ENCODE data around the gene ANKMY1.

Gene ANKMY1

GRCh38 chr2:240604291-240604938 is 46.6 kb upstream of the ANKMY1 start:
- H3K9ac ChIP-seq, result no peak overlapping the region
- TF ChIP-seq, protein P1, sequence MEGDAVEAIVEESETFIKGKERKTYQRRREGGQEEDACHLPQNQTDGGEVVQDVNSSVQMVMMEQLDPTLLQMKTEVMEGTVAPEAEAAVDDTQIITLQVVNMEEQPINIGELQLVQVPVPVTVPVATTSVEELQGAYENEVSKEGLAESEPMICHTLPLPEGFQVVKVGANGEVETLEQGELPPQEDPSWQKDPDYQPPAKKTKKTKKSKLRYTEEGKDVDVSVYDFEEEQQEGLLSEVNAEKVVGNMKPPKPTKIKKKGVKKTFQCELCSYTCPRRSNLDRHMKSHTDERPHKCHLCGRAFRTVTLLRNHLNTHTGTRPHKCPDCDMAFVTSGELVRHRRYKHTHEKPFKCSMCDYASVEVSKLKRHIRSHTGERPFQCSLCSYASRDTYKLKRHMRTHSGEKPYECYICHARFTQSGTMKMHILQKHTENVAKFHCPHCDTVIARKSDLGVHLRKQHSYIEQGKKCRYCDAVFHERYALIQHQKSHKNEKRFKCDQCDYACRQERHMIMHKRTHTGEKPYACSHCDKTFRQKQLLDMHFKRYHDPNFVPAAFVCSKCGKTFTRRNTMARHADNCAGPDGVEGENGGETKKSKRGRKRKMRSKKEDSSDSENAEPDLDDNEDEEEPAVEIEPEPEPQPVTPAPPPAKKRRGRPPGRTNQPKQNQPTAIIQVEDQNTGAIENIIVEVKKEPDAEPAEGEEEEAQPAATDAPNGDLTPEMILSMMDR (conservative IDR thresholded peaks at IDR 0.05; ENCODE audit: low read depth, low read length), result no peak
- H3K27me3 ChIP-seq (ENCODE audit: insufficient read depth, low read depth), result no peaks in the 10 kb centered on the region
- no peak overlapping the region for H3K4me3 ChIP-seq (IDR thresholded peaks at IDR 0.05; ENCODE audit: insufficient read depth, low read depth, low read length)
- no peaks in the 10 kb centered on the region for H4K20me1 ChIP-seq (ENCODE audit: insufficient read depth)
- no peaks in the 10 kb centered on the region for H3K79me2 ChIP-seq (ENCODE audit: insufficient read depth, low read depth)
- no peak overlapping the region for H3K27ac ChIP-seq
- H3K36me3 ChIP-seq (ENCODE audit: insufficient read depth), result no peaks in the 10 kb centered on the region
- no peak overlapping the region for H2AFZ ChIP-seq (ENCODE audit: low read depth)
- no peak overlapping the region for H3K4me2 ChIP-seq
- H3K4me1 ChIP-seq (ENCODE audit: low read depth, poor library complexity, severe bottlenecking), result no peaks in the 10 kb centered on the region

DNA sequence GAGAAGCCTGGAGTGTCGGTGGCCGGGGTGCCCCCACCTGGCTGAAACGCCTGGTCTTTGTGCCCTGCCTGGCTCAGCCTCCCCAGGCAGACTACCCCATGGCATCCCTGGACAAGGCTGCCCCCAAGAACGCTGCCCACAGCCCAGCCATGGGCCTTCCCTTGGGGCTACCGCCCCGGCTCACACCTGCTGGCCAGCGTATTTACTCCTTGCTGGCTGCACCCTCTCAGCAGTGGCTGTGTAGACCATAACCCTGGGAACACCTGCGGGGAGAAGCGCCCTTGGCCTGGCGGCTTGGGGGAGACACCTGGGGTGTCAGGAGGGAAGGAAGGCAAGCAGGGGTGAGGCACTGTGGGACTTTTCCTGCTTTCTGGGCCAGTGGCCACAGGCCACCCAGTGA is 46.1 kb upstream of the ANKMY1 start:
- Histone ChIP-seq H3K9ac (no peak overlapping the region), H4K20me1 (ENCODE audit: insufficient read depth) (no peaks in the 10 kb centered on the region), H3K79me2 (ENCODE audit: insufficient read depth, low read depth) (no peaks in the 10 kb centered on the region), H3K4me1 (ENCODE audit: low read depth, poor library complexity, severe bottlenecking) (no peaks in the 10 kb centered on the region), H3K4me3 (IDR thresholded peaks at IDR 0.05; ENCODE audit: insufficient read depth, low read depth, low read length) (no peak overlapping the region), H3K27me3 (ENCODE audit: insufficient read depth, low read depth) (no peaks in the 10 kb centered on the region), H3K27ac (no peak overlapping the region), H3K4me2 (no peak overlapping the region), H3K36me3 (ENCODE audit: insufficient read depth) (no peaks in the 10 kb centered on the region), H2AFZ (ENCODE audit: low read depth) (no peak overlapping the region)
- TF ChIP-seq, protein P1 (conservative IDR thresholded peaks at IDR 0.05; ENCODE audit: low read depth, low read length), result no peak

- H2AFZ ChIP-seq (ENCODE audit: low read depth), result no peak overlapping the region
- no peak overlapping the region for H3K9ac ChIP-seq
- H4K20me1 ChIP-seq (ENCODE audit: insufficient read depth), result no peaks in the 10 kb centered on the region
- H3K36me3 ChIP-seq (ENCODE audit: insufficient read depth), result no peaks in the 10 kb centered on the region
- H3K4me3 ChIP-seq (IDR thresholded peaks at IDR 0.05; ENCODE audit: insufficient read depth, low read depth, low read length), result no peak overlapping the region
- no peak overlapping the region for H3K27ac ChIP-seq
- TF ChIP-seq, protein P1 (conservative IDR thresholded peaks at IDR 0.05; ENCODE audit: low read depth, low read length), result no peak
- H3K27me3 ChIP-seq (ENCODE audit: insufficient read depth, low read depth), result no peaks in the 10 kb centered on the region
- no peak overlapping the region for H3K4me2 ChIP-seq
- H3K79me2 ChIP-seq (ENCODE audit: insufficient read depth, low read depth), result no peaks in the 10 kb centered on the region
- H3K4me1 ChIP-seq (ENCODE audit: low read depth, poor library complexity, severe bottlenecking), result no peaks in the 10 kb centered on the region
These were observed 45.5 kb upstream of the ANKMY1 start for GRCh38 chr2:240603081-240603835.

DNA sequence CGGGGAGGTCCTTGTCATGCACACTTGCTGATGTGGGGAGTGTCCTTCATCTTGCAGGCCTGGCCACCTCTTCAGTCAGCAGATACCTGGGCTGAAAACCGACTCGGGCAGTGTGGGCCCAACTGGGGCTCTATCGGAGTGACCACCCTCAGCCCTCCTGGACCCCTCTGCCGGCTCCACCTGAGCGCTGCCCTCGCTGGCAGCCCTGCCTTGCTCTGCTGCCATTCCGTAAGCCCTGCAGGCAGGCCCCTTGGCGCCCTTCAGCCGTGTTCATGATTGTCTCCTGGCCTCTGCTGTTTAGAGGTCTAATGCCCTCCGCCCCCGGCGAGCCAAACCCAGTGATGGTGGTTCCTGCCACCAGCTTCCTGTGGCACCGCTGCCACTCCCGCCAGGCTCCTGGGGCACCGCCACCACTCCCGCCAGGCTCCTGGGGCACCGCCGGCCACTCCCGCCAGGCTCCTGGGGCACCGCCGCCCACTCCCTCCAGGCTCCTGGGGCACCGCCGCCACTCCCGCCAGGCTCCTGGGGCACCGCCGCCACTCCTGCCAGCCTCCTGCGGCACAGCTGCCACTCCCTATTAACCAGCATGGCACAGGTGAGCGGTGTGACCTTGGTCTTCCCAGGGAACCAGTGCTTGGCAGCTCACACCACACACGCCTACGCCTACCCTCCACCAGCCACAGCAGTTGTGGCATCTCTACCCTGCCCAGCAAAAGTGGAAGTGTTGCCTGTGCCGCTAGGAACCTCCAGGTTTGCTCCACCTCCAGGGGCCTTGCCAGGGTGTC is 44.7 kb upstream of the ANKMY1 start:
- no peak overlapping the region for H2AFZ ChIP-seq (ENCODE audit: low read depth)
- no peaks in the 10 kb centered on the region for H3K4me1 ChIP-seq (ENCODE audit: low read depth, poor library complexity, severe bottlenecking)
- H3K27ac ChIP-seq, result no peak overlapping the region
- no peaks in the 10 kb centered on the region for H3K27me3 ChIP-seq (ENCODE audit: insufficient read depth, low read depth)
- no peaks in the 10 kb centered on the region for H4K20me1 ChIP-seq (ENCODE audit: insufficient read depth)
- H3K36me3 ChIP-seq (ENCODE audit: insufficient read depth), result no peaks in the 10 kb centered on the region
- H3K4me3 ChIP-seq (IDR thresholded peaks at IDR 0.05; ENCODE audit: insufficient read depth, low read depth, low read length), result no peak overlapping the region
- H3K4me2 ChIP-seq, result no peak overlapping the region
- no peaks in the 10 kb centered on the region for H3K79me2 ChIP-seq (ENCODE audit: insufficient read depth, low read depth)
- H3K9ac ChIP-seq, result no peak overlapping the region
- TF ChIP-seq, protein P1 (conservative IDR thresholded peaks at IDR 0.05; ENCODE audit: low read depth, low read length), result no peak
